Fibroblast of skin of scalp (primary cell): Measurements from ENCODE around the gene MLIP.
"Not testable (repeated sequence)": the region's sequence is repeated elsewhere in the genome, so short reads cannot be mapped to it uniquely, and the experiment has no call there.

Source experiments
- DNase-seq: peaks from one replicate; pipeline ENCODE4 v3.0.0-alpha.2; 2013

MLIP gene

DNA sequence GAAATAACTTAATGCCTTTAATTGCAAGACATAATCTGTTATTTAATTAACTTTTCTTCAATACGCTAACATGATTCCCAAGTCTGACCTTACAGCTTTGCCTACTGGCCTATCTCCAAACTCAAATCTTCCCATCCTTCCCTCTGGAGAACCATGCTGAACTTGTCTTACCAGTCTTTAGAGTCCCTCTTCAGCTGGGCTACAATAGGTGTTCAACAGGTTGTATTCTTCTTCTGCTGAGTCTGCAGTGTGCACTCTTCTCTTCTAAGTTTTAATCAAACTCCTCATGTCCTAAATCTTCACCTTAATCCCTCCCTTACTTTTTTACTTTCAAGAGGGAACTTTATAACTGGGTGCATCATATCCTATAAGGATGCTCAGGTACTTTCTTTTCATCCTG is 121.5 kb downstream of the MLIP start:
- DNase-seq: no peak

GRCh38 chr6:54234539-54234938 is 123.3 kb downstream of the MLIP start:
- DNase-seq: no peak

GRCh38 chr6:54236984-54237383 is 125.7 kb downstream of the MLIP start:
- DNase-seq: no peak

DNA sequence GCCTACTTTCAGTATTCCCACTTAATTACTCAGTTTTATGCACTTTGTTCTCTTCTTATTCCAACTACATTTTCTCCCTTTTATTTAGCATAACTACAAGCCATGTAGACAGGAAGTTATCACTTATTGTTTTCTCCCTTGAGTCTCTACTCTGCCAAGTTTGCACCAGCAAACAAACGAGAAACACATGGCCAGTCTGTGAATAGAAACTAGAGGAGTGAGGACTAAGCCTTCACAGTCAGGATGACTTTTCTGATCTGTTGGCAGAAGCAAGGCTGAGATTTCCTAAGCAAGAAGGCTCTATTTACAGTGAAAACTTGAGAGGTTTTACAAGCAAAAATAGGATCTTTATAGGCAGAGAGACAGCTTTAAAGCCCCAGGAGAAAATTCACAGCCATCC is 127.2 kb downstream of the MLIP start:
- DNase-seq: peak; percentile 72

DNA sequence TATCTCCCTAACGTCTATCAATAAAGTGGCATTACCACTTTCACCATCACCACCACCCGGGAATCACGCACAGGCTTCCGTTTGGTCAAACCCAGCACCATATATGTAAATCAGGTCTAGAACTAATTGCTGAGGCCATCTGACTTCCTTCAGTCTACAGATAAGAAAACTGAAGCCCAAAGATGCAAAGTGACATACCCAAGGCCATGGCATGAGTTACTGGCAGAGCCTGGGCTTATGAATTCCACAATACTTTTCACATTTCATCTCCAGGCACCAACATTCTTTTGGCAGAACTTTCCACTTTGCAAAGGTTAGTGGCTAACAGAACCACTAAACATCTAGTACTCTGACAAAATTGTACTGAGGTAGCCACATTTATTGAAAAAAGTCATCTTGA is 132.5 kb downstream of the MLIP start:
- DNase-seq: no peak

GRCh38 chr6:54244430-54244829 is 133.2 kb downstream of the MLIP start:
- peak; percentile 32 for DNase-seq

GRCh38 chr6:54245265-54245664 is 134.0 kb downstream of the MLIP start:
- no peak for DNase-seq

- DNase-seq: no peak
Observed at GRCh38 chr6:54248319-54248718, 137.1 kb downstream of the MLIP start.

DNA sequence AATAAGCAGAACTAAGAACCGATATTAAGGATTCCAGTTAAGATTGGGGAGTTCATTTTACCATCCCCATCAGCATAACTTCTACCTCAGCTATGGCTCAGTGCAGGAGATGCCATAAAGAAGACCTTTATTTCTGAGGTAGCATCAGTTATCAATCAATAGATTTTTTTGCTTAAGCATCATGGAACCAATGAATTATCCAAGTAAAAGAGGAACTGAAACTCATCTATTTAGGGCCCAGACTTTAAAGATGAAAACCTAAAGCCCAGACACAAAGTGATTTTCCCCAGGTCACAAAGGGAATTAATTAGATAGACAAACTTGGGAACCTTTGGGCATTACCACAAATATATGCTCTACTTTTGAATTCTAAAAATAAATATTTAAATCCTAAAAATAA is 137.8 kb downstream of the MLIP start:
- DNase-seq: no peak

DNA sequence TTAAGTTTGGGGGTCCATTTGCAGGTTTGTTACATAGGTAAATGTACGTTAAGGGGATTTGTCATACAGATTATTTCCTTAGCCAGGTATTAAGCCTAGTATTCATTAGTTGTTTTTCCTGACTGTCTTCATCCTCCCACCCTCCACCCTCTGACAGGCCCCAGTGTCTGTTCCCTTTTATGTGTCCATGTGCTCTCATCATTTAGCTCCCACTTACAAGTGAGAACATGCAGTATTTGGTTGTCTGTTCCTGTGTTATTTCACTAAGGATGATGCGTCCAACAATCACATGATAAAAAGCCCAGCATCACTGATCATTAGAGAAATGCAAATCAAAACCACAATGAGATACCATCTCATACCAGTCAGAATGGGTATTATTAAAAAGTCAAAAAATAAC is 138.6 kb downstream of the MLIP start:
- DNase-seq: not testable (repeated sequence)

DNA sequence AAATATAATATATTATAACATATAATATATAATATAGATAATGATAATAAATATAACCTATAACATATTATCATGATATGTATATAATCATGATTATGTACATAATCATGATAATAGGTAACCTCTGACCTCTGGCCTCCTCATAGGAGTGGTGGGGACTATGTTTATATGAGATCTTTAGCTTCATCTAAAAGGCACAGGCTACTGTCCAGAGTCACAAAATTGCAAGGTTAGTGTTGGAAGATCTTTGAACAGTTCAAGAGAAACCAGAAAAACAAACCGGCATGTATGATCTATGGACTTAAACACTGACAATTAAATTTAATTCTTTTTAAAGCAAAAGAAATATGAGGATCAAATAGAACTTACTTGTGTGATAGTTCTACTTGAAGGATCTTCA is 141.3 kb downstream of the MLIP start:
- no peak for DNase-seq

DNA sequence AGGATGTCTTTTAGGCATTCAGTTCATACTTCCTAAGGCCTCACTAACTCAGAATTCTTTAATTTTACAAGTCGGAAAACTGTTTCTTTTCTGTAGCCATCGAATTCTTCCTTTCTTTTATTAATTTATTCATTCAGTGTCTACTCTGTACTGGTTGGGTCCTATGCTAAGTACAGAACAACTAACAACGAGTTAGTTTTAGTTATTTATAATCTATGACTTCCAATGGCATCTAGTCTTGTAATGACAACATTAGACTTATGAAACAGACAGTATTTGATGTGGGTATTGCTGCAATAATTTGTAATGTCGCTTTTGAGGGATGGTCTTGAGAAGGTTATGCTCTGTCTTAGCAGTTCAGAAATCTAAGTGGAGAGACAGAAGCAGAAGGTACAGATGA is 141.7 kb downstream of the MLIP start:
- DNase-seq: no peak

- DNase-seq: peak; percentile 8
Observed at GRCh38 chr6:54254886-54255285, 143.6 kb downstream of the MLIP start.

GRCh38 chr6:54255886-54256285 is 144.6 kb downstream of the MLIP start:
- no peak for DNase-seq

GRCh38 chr6:54260025-54260424 is 148.8 kb downstream of the MLIP start:
- DNase-seq: no peak

- no peak for DNase-seq
Observed at GRCh38 chr6:54262499-54262898, 151.3 kb downstream of the MLIP start.

DNA sequence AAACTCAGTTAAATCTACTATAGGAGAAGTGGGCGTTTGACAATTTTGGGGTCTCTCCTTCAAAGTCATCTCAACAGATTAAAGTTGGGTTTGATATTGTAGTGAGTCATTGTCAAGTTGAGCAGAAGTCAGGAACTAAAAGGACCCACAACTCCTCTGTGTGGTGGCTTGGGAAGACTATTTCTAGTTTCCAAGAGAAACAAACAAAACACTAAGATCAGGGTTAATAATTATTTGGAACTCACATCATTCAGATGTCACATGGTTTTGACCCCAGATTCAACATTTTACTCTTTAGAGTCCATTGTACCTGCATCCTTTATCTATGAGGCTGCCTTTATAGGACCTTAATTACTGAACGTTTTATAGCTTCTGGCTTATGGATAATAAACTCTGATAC is 151.7 kb downstream of the MLIP start:
- no peak for DNase-seq

GRCh38 chr6:54264581-54265272 is 153.5 kb downstream of the MLIP start:
- no peak for DNase-seq

DNA sequence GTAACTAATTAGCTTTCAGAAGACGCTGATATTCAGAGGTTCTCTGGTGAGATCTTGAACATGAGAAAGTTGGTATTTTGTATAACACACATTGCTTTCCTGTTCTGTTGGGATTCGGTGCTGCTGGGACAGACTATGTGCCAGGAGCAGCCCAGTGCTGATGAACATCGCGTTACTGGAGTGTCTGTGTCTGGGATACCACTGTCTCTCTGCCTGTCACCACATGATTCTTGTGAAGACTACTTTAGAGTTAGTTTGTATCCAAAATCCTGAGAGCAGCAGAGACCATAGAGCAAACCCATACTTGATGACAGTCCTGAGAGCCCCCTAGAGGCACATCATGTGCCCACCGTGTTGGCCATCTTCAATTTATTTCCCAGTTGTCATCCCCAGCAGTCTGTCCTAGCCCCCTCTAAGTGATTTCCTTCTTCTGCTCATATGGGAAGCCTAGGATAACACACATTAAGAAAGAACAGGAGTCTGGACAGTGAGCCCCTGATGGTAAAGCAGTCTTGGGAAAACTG is 155.2 kb downstream of the MLIP start:
- DNase-seq: no peak

DNA sequence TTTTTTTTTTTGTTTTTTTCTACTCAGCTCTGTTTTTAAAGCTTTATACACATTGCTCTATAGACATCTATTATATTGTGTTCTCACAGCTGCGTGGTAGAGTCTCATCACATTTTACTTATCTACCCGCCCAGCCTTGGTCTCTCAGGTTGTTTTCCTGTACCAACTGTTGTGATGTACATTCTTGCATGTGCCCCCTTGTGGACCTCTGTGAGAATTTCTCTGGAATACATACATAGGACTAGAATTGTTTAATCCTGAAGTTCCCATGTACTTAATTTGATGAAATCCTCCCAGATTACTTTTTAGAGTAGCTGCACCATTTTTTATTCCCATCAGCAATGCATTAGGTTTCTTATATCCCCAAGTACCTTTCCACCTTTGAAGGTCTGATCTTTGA is 156.6 kb downstream of the MLIP start:
- peak; percentile 48 for DNase-seq

- DNase-seq: no peak
Observed at GRCh38 chr6:54273214-54273820, 162.1 kb downstream of the MLIP start.

GRCh38 chr6:54274383-54274782 is 163.1 kb downstream of the MLIP start:
- DNase-seq: no peak

- DNase-seq: peak; percentile 88
Observed at GRCh38 chr6:54282186-54282585, 170.9 kb downstream of the MLIP start.

- DNase-seq: peak; percentile 21
Observed at GRCh38 chr6:54284161-54284860, 173.1 kb downstream of the MLIP start.
